Mesenchymal stem cell (in vitro differentiated cells and primary cell): ENCODE results near the gene ACVRL1.

Source experiments
- DNase-seq: peaks from one replicate; pipeline ENCODE4 v3.0.0-alpha.2; 2013
- H2AFZ ChIP-seq: one replicate; pipeline ENCODE4 v1.6.1; 2013; ENCODE audit warnings: low read depth, mild to moderate bottlenecking, control low read depth, inconsistent platforms, low read length, moderate library complexity
- H2AK5ac ChIP-seq: 2 replicates; pipeline ENCODE4 v1.6.1; 2013; ENCODE audit warnings: low read length, moderate library complexity, mild to moderate bottlenecking, inconsistent platforms; ENCODE audit not compliant: severe bottlenecking
- H2BK120ac ChIP-seq: one replicate; pipeline ENCODE4 v1.6.1; 2013; ENCODE audit warnings: low read depth, mild to moderate bottlenecking, inconsistent platforms, low read length, moderate library complexity
- H2BK12ac ChIP-seq, 2 experiments: one replicate each; pipeline ENCODE4 v1.6.1; 2013; ENCODE audit warnings: inconsistent platforms in 2 of 2, low read length in 2 of 2, mild to moderate bottlenecking in 2 of 2, moderate library complexity in 2 of 2, control low read depth in 1 of 2
- H2BK15ac ChIP-seq: one replicate; pipeline ENCODE4 v1.6.1; 2013; ENCODE audit warnings: mild to moderate bottlenecking, low read depth, inconsistent platforms; ENCODE audit not compliant: poor library complexity, severe bottlenecking
- H2BK5ac ChIP-seq: 2 replicates; pipeline ENCODE4 v1.6.1; 2013; ENCODE audit warnings: low read depth, mild to moderate bottlenecking, low read length, control low read depth, inconsistent platforms; ENCODE audit not compliant: poor library complexity, severe bottlenecking
- H3K14ac ChIP-seq, 2 experiments: one replicate each; pipeline ENCODE4 v1.6.1; 2013; ENCODE audit warnings: inconsistent platforms in 2 of 2, low read length in 2 of 2, control low read depth in 1 of 2, mild to moderate bottlenecking in 1 of 2, moderate library complexity in 1 of 2
- H3K18ac ChIP-seq, 2 experiments: one replicate each; pipeline ENCODE4 v1.6.1; 2013; ENCODE audit warnings: inconsistent platforms in 2 of 2, low read length in 2 of 2, control low read depth in 1 of 2, low read depth in 1 of 2, mild to moderate bottlenecking in 1 of 2
- H3K23ac ChIP-seq, 2 experiments: one replicate each; pipeline ENCODE4 v1.6.1; 2013; ENCODE audit warnings: inconsistent platforms in 2 of 2, low read length in 2 of 2, mild to moderate bottlenecking in 2 of 2, moderate library complexity in 2 of 2, control low read depth in 1 of 2
- H3K27ac ChIP-seq: 2 replicates; pipeline ENCODE4 v1.5.1; 2013; ENCODE audit warnings: mild to moderate bottlenecking, moderate library complexity, low read length, control low read depth, inconsistent platforms; ENCODE audit not compliant: poor library complexity, severe bottlenecking
- H3K27me3 ChIP-seq, 2 experiments: 2 replicates each; pipeline versions ENCODE4 v1.6.1 to v1.7.0; 2013; ENCODE audit warnings: low read length in 2 of 2, mild to moderate bottlenecking in 2 of 2, moderate library complexity in 2 of 2, control low read depth in 1 of 2, inconsistent platforms in 1 of 2; ENCODE audit not compliant: control insufficient read depth in 1 of 2, insufficient read depth in 1 of 2
- H3K36me3 ChIP-seq, 2 experiments: 2 replicates each; pipeline versions ENCODE4 v1.6.1 to v1.7.0; 2013; ENCODE audit warnings: low read length in 2 of 2, control low read depth in 1 of 2, inconsistent platforms in 1 of 2, low read depth in 1 of 2, mild to moderate bottlenecking in 1 of 2; ENCODE audit not compliant: insufficient read depth in 2 of 2, control insufficient read depth in 1 of 2
- H3K4ac ChIP-seq, 2 experiments: one replicate each; pipeline ENCODE4 v1.6.1; 2013; ENCODE audit warnings: inconsistent platforms in 2 of 2, low read length in 2 of 2, mild to moderate bottlenecking in 2 of 2, moderate library complexity in 2 of 2, control low read depth in 1 of 2, low read depth in 1 of 2
- H3K4me1 ChIP-seq: 2 replicates; pipeline ENCODE4 v1.6.1; 2013; ENCODE audit warnings: low read depth, low read length, control low read depth; ENCODE audit not compliant: control insufficient read depth, insufficient read depth
- H3K4me2 ChIP-seq: 2 replicates; pipeline ENCODE4 v1.6.1; 2013; ENCODE audit warnings: low read length, mild to moderate bottlenecking, inconsistent platforms; ENCODE audit not compliant: poor library complexity, severe bottlenecking
- H3K4me3 ChIP-seq, 2 experiments: 2 replicates each; pipeline versions ENCODE4 v1.5.1 to v1.7.0; 2013; ENCODE audit warnings: low read length in 2 of 2, mild to moderate bottlenecking in 2 of 2, control low read depth in 1 of 2, low read depth in 1 of 2; ENCODE audit not compliant: insufficient read depth in 1 of 2
- H3K79me1 ChIP-seq: replicated peaks from 2 replicates; pipeline ENCODE4 v1.6.1; 2013; ENCODE audit warnings: mild to moderate bottlenecking, control low read depth, low read length, inconsistent platforms; ENCODE audit not compliant: poor library complexity, severe bottlenecking
- H3K9ac ChIP-seq: 2 replicates; pipeline ENCODE4 v1.7.0; 2013; ENCODE audit warnings: mild to moderate bottlenecking, low read length, moderate library complexity
- H3K9me3 ChIP-seq: 2 replicates; pipeline ENCODE4 v1.7.0; 2013; ENCODE audit warnings: mild to moderate bottlenecking, low read length; ENCODE audit not compliant: control insufficient read depth
- H4K8ac ChIP-seq: one replicate; pipeline ENCODE4 v1.6.1; 2013; ENCODE audit warnings: inconsistent platforms, mild to moderate bottlenecking, low read length, moderate library complexity
- H4K91ac ChIP-seq: one replicate; pipeline ENCODE4 v1.6.1; 2013; ENCODE audit warnings: mild to moderate bottlenecking, low read length, inconsistent platforms
- WGBS: methylation state at CpG from one replicate; pipeline ENCODE4 v1.1.7; 2013; ENCODE audit warnings: mixed read lengths; 5-methylcytosine and 5-hydroxymethylcytosine counted together

ACVRL1 gene

DNA sequence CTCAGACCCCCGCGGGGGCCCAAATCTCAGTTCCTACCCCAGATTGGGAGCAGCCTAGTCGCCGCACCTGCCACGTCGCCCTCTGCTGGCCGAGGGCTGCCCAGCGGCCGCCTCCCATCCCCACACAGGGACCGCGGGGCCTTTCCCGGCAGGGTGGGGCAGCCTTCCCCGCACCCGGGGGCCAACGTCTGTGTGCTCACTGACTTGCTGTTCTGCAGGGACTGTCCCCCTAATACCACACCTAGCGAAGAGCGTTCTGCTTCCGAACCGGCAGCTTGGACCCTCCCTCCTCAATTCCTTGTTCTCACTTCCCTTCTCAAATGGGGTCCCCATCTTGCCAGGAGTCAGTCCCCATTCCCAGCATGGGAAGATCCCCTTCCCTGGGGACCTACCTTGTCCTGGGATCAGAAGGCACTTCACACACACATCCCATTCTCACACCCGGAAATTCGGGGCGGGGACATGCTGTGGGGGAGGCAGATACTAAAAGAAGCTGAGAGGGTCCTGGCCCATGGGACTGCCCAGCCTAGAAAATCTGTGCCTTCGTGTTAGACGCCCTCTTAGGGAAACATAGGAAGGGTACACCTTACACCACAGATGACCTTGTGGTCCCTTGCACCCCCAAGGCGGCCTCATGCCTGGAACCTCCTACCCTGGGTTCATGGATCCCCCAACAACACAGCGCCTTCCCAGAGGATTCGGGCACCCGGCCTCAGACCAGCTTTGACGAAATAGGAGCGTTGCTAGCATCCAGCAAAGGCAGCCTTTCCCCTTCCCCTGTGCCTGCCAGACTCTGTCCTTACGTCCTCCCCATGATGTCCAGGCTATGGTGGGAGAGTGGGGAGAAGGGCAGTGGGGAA is 16.4 kb downstream of the ACVRL1 start:
- H3K4me2 ChIP-seq, result peak overlapping the region; percentile 12
- H3K79me1 ChIP-seq, result no peaks in the 10 kb centered on the region
- peak overlapping the region; percentile 89 for H4K8ac ChIP-seq
- no peak overlapping the region for H2BK15ac ChIP-seq
- peaks cover 5% of the 10 kb centered on the region for H3K4me1 ChIP-seq
- H2BK12ac ChIP-seq, result peak overlapping the region; percentile 40 to 56
- peak overlapping the region; percentile 52 to 74 for H3K18ac ChIP-seq
- no peak overlapping the region for H2BK120ac ChIP-seq
- no peak overlapping the region for H3K23ac ChIP-seq
- 33% methylated on average over 29 of the region's 31 CpGs for WGBS
- peak overlapping the region; percentile 81 for H3K9ac ChIP-seq
- DNase-seq, result no peak
- no peak overlapping the region for H3K14ac ChIP-seq
- peak overlapping the region; percentile 16 for H2AFZ ChIP-seq
- H3K4ac ChIP-seq, result peak overlapping the region; percentile 64 to 71
- no peaks in the 10 kb centered on the region for H3K9me3 ChIP-seq
- H3K27me3 ChIP-seq, result peaks cover 0 to 5% of the 10 kb centered on the region in 2 experiments
- peak overlapping the region in 1 of 2 experiments; percentile 66 for H3K4me3 ChIP-seq
- H3K36me3 ChIP-seq, result peaks cover 0 to 27% of the 10 kb centered on the region in 2 experiments
- no peak overlapping the region for H2BK5ac ChIP-seq
- H2AK5ac ChIP-seq, result no peak overlapping the region
- H3K27ac ChIP-seq, result no peak overlapping the region
- H4K91ac ChIP-seq, result peak overlapping the region; percentile 19

DNA sequence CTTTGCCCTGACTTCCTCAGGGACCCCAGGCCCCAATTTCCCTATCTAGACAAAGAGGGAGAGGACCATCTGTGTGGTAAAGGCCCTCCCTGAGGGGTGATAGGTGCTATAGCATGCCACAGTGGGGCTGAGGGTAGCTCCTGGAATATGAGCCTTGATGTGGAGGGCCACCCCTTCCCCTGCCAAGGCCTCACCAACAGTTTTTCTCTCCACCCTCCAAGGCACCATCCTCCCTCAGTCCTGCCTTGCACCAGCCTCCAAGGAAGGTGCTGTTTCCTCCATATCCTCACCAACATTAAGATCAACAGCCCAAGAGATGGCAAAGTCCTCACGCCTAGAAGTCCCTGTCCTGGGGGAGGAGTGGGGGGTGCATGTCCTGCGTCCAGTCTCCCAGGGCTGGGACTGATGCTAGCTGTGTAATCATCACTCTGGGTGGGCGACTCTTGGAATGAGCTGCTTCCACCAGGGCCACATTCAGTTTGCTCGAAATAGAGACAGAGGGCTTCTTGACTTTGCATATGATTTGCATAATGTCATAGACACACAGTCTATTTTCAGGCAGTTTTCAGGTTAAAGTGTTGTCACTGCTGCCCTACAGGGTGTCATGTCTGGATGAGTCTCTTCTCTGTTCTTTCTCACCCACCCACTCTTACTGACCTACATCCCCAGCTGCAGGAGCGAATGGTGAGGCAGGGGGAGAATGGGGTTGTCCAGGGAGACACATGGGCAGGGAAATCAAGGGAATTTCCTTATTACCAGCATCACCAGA is 17.4 kb downstream of the ACVRL1 start:
- no peak overlapping the region for H2AFZ ChIP-seq
- no peak overlapping the region for H2AK5ac ChIP-seq
- no peaks in the 10 kb centered on the region for H3K9me3 ChIP-seq
- H3K4me1 ChIP-seq, result peaks cover 5% of the 10 kb centered on the region
- no peak overlapping the region for H3K14ac ChIP-seq
- peaks cover 0 to 17% of the 10 kb centered on the region in 2 experiments for H3K36me3 ChIP-seq
- no peak overlapping the region for H4K91ac ChIP-seq
- H3K27me3 ChIP-seq, result peaks cover 0 to 5% of the 10 kb centered on the region in 2 experiments
- H4K8ac ChIP-seq, result no peak overlapping the region
- no peak for DNase-seq
- H2BK12ac ChIP-seq, result no peak overlapping the region
- no peak overlapping the region for H2BK120ac ChIP-seq
- H3K79me1 ChIP-seq, result no peaks in the 10 kb centered on the region
- peak overlapping the region; percentile 81 for H3K9ac ChIP-seq
- H2BK5ac ChIP-seq, result no peak overlapping the region
- H3K23ac ChIP-seq, result no peak overlapping the region
- 90% methylated on average over 3 of the region's 5 CpGs for WGBS
- H3K4me2 ChIP-seq, result no peak overlapping the region
- no peak overlapping the region for H3K4ac ChIP-seq
- no peak overlapping the region for H3K4me3 ChIP-seq
- H3K18ac ChIP-seq, result no peak overlapping the region
- H2BK15ac ChIP-seq, result no peak overlapping the region
- H3K27ac ChIP-seq, result no peak overlapping the region

DNA sequence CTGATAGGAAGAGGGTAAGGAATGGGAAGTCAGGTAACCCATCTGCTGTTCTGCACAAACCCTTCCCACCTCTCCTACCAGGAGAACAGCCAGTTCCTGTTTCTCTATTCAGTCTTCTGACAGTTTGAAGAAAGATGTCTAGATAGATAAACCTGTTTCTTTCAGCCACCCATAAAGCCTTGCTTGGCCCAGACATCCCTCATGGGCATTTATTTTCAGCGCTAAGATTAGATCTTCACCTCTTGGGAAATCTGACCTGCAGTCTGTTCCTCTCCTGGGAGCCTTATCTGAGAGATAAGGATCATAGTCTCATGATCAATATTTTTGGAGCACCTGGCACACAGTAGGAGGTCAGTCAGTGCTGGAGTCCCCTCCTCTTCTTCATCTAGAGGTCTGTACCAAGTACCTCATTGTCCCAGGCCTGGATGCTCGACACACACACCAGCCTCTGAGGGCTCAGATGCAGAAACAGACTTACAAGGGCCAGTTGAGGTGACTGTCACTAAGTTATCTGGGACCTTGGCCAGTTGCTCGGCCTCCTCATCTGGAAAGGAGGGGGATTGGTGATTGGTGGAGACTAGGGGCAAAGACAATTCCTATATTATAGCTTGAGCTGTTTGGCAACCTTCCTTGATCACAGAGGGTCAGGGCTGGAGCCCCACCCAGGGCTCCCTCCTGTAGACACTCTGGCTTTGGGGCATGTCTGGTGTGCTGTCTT is 18.2 kb downstream of the ACVRL1 start:
- H3K4me3 ChIP-seq, result no peak overlapping the region
- peaks cover 5% of the 10 kb centered on the region for H3K4me1 ChIP-seq
- no peaks in the 10 kb centered on the region for H3K79me1 ChIP-seq
- H3K9ac ChIP-seq, result no peak overlapping the region
- DNase-seq, result no peak
- H3K4me2 ChIP-seq, result no peak overlapping the region
- H4K8ac ChIP-seq, result no peak overlapping the region
- no peak overlapping the region for H3K4ac ChIP-seq
- peaks cover 0 to 5% of the 10 kb centered on the region in 2 experiments for H3K27me3 ChIP-seq
- no peak overlapping the region for H3K23ac ChIP-seq
- no peak overlapping the region for H2BK15ac ChIP-seq
- peaks cover 0 to 9% of the 10 kb centered on the region in 2 experiments for H3K36me3 ChIP-seq
- H3K27ac ChIP-seq, result no peak overlapping the region
- H2AK5ac ChIP-seq, result no peak overlapping the region
- no peak overlapping the region for H2BK120ac ChIP-seq
- H2BK5ac ChIP-seq, result no peak overlapping the region
- H2AFZ ChIP-seq, result no peak overlapping the region
- whole genome bisulfite sequencing, result 88% methylated on average over 3 of the region's 3 CpGs
- H4K91ac ChIP-seq, result no peak overlapping the region
- no peak overlapping the region for H3K18ac ChIP-seq
- no peaks in the 10 kb centered on the region for H3K9me3 ChIP-seq
- peak overlapping the region in 1 of 2 experiments; percentile 15 for H2BK12ac ChIP-seq
- no peak overlapping the region for H3K14ac ChIP-seq
